ENCODE data around the gene CHRDL2.

Gene CHRDL2

DNA sequence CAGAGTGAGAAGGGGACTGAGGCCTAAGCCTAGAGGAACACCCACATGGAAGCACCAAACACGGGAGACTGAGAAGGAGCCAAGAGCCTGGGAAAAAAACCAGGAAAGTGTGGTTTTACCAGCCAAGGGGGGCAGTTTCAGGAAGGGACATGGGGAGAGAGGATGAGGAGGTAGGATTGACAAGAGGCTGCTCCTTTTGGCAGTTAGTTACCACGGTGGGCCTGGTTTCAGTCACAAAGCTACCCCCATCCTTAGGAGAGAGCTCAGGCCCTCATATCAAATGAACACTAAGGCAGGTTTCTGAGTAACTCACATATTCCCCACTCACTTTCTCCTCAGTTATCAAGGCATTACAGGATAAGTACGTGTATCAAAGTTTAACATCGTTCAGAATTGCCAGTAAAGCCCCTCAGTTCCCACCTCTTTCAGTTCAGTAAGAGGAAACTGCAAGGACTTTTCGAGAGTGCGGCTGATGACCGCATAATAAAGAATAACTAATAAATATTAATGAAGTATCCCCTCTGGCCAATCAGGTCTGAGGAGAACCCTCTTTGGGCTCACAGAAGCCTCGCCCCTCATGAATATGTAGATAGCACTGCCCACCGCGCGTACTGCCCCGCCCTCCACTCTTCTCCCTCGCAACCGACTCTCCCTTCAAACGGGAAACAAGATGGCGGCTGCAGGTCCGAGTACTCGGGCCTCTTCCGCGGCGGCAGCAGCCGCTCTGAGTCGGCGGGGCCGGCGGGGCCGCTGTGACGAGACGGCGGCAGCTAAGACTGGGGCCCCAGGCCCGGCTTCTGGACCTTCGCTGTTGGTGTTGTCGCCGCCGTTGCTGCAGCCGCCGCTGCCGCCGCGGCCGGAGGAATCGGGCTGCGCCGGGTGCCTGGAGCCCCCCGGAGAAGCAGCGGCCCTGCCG is 17.2 kb upstream of the CHRDL2 start, which contains the start of gene RNF169:
Gene RNF169 (plus strand): TSS at position 639 of the 916 bp plus-strand sequence. CDS start 32 bp downstream, at position 671.
- DNase-seq: peak; percentile 93

GRCh38 chr11:74746868-74747267 is 15.6 kb upstream of the CHRDL2 start:
- DNase-seq: no peak

GRCh38 chr11:74744277-74744676 is 13.1 kb upstream of the CHRDL2 start:
- no peak for DNase-seq

- DNase-seq: no peak
These were observed 12.4 kb upstream of the CHRDL2 start for GRCh38 chr11:74743640-74744039.

- DNase-seq: no peak
These were observed 10.8 kb upstream of the CHRDL2 start for GRCh38 chr11:74742070-74742469.

DNA sequence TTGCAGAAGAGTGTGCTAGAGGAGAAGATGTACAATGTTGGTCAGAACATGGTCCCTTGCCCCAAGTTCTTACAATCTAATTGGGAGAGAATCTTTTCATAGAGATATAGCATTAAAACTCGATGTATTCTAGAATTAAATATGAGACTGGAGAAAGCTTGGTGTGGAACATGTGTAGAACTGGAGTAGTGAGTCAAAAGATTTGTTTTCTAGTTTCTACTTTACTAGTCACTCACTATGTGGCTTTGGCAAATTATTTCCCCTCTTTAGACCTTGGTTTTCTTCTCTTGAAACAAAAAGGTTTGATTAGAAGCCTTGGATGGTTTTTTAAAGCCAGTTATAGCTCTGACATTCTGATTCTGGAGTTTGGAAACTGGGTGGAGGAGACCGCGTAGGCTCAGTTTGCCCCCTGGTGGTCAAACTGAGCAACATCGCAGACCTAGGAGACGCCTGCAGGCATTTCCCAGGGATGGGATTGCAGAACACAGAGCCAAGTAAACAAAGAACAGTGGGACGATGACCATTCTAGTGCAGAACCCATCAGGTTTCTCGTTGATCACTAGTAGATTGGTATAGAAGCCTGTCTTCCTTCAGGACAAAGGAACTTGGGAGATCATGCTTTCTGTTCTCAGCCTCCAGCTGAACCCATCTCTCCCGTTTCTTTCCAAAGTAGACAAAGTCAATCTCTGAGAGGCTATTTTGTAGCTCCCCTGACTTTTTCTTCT is 8.5 kb upstream of the CHRDL2 start:
- DNase-seq: peak; percentile 30

- no peak for DNase-seq
These were observed 4.8 kb upstream of the CHRDL2 start for GRCh38 chr11:74736031-74736430.

GRCh38 chr11:74735365-74735928 is 4.2 kb upstream of the CHRDL2 start:
- no peak for DNase-seq

DNA sequence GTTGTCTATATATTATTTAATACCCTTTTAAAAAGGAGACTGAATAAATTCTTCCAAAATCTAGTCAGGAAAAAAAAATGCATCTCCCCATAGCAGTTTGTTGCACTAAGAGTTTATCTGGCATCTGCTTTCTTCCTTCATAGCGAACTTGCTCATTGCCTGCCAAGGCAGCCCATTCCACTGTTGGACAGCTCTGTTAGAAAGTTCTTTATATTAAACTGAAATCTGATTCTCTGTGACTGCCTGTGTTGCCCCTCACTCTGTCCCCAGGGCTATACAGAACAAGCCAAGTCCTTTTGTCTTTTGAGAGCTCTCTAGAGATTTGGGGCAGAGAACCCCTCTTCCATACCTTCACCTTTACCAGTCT is 3.3 kb upstream of the CHRDL2 start:
- no peak for DNase-seq

GRCh38 chr11:74730571-74731260 is 510 bp downstream of the CHRDL2 start:
- no peak for DNase-seq

DNA sequence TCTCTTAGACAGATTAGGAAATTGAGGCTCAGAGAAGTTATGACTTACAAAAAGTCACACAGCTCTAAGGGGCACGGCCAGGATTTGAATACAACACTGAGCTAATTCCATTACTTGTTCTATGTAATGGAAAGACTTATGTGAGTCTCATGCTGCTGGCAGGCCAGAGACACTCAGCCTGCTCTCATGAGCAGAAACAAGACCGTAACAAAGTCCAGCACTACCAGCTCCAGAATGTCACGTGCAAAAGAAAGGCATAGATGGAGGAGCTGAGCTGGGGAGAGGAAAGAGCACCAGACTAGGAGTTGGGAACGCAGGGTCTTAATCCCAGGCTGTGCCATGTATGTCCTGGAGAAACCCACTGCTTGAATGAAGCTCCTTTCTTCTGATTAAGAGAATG is 1.8 kb downstream of the CHRDL2 start:
- no peak for DNase-seq

DNA sequence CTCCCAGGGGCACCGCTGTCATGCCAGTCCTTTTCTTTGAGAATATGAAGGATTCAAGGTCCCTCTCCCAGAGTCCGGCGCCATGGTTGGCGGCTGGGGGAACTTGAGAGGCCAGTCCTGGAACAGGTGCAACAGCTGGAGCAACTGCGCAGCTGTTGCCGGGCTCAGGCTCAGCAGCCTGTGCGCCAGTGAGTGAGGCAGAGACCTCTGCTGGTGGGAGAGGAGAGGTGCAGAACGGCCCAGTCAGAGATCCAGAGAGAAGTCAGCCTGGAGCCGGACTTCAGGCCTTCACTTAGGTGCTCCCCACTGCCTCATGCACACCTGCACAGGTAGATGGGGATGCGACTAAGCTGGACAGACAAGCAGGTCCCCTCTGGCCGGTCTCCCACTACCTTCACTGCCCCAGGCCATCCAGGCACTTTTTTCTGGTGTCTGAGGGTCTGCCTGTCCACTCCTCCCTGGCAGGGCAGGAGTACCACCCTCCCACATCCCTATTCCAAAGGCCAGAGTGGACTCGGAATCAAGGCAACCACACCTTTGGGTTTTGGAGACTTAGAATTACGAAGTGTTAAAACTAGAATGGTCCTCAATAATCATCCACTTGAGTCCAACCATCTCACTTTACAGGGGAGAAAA is 4.6 kb downstream of the CHRDL2 start:
- no peak for DNase-seq

DNA sequence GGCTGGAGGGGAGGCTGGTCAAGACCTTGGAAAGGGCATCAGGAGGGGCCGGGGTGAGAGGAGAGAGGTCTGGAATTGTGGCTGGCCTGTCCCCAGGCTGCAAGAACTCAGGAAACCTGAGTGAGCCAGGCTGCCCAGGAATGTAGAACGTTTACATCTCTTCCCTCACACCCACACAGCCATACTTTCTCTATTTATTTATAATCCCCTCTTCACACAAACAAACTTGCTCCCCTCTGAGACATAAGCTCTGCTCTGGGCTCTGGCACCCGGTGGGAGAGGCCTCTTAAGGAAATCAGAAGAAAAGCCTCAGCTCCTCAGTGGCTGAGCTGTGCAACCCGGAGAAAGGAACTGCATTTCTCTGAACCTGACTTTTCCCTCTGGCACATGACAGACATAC is 5.5 kb downstream of the CHRDL2 start:
- no peak for DNase-seq

DNA sequence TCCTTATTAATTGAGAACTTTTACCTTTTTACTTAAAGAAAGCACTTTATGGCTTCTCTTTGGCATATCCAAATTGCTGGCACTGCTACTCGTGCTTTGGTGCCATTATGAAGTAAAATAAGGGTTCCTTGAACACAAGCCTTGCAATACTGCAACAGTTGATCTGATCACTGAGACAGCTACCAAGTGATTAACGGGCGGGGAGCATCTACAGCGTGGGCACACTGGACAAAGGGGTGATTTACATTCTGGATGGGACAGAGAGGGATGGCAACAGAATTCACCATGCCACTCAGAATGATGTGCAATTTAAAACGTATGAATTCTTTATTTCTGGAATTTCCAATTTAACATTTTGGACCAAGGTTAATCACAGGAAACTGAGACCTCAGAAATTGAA is 7.7 kb downstream of the CHRDL2 start:
- no peak for DNase-seq

DNA sequence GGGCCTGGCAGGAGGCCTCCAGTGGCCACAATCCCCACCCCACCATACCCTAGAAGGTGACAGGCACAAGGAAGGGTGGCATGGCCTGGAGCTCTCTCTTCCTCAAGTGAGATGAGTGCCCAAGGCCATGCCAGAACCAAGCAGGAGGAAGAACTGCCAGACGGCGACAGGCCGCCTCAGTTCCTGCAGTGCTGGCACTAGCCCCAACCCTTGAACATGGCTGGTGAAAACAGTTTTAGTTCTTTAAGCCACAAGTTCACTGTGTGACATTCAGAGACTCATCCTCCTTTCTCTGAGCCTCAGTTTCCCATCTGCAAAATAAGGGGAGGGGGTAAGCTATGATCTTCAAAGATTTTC is 9.8 kb downstream of the CHRDL2 start:
- DNase-seq: no peak

- no peak for DNase-seq
These were observed 10.4 kb downstream of the CHRDL2 start for GRCh38 chr11:74720596-74721478.

DNA sequence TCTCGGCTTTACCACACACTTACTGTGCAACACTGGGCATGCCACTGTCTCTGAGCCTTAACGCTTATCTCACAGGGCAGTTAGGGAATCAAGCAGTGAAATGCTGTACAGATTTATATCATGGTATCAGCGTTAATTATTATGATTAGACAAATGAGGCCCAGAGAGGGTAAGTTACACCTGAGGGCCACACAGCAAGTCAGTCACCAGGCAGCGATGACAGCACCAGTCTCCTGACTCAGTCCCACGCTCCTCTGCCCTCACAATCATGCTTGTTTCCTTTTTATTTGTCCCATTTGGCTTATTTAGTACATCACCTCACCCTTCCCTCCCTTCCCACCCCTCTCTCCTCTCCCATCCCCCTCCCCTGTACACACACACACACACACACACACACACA is 12.2 kb downstream of the CHRDL2 start:
- no peak for DNase-seq

GRCh38 chr11:74717221-74717969 is 13.8 kb downstream of the CHRDL2 start:
- no peak for DNase-seq

DNA sequence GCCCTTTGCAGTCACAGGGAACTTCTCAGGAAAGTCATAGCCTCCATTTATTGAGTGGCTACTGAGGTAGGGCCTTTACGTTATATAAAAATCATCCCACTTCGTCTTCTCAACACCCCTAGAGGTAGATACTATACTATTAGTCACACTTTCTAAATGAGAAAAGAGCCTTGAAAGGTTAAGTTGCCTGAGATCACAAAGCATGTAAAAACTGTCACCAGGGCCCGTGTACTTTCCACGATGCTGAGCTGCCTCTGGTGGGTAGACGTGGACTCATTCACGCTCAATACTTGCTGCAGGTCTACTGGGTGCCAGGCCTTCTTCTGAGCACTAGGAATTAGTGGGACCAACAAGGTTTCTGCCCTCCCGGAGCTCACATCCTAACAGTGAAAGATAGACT is 16.3 kb downstream of the CHRDL2 start:
- DNase-seq: no peak

GRCh38 chr11:74713686-74714085 is 17.5 kb downstream of the CHRDL2 start:
- no peak for DNase-seq

Data from NCI-H1048 (cell line).